BLaER1 (cell line): Measurements from ENCODE around the gene SOX10.

Experiments used
- H3K27ac ChIP-seq: shearing (Covaris generic); formaldehyde crosslinking; 2 replicates; pipeline ENCODE4 v1.8.1; 2022
- H3K27me3 ChIP-seq: shearing (Covaris generic); formaldehyde crosslinking; 2 replicates; pipeline ENCODE4 v1.8.1; 2022
- H3K36me3 ChIP-seq: shearing (Covaris generic); formaldehyde crosslinking; 2 replicates; pipeline ENCODE4 v1.8.1; 2022
- H3K4me1 ChIP-seq: shearing (Covaris generic); formaldehyde crosslinking; 2 replicates; pipeline ENCODE4 v1.8.1; 2022
- H3K4me2 ChIP-seq: shearing (Covaris generic); formaldehyde crosslinking; 2 replicates; pipeline ENCODE4 v1.8.1; 2022
- H3K4me3 ChIP-seq: shearing (Covaris generic); formaldehyde crosslinking; 2 replicates; pipeline ENCODE4 v1.8.1; 2022
- H3K9ac ChIP-seq: shearing (Covaris generic); formaldehyde crosslinking; 2 replicates; pipeline ENCODE4 v1.8.1; 2022
- H3K9me3 ChIP-seq: shearing (Covaris generic); formaldehyde crosslinking; 2 replicates; pipeline ENCODE4 v1.8.1; 2022
- H4K20me1 ChIP-seq: shearing (Covaris generic); formaldehyde crosslinking; 2 replicates; pipeline ENCODE4 v1.8.1; 2022
- Cebpa-rat ChIP-seq: shearing (Covaris generic); IDR thresholded peaks from 2 replicates; pipeline ENCODE4 v1.8.1; 2022

The SOX10 gene

GRCh38 chr22:37989146-37990045, 5.0 kb upstream of the SOX10 start:
- H3K4me1 ChIP-seq, result peaks cover 47% of the 10 kb centered on the region
- no peaks in the 10 kb centered on the region for H4K20me1 ChIP-seq
- H3K36me3 ChIP-seq, result no peaks in the 10 kb centered on the region; the same call in 1 of the 2 replicates
- H3K27me3 ChIP-seq, result no peaks in the 10 kb centered on the region
- H3K27ac ChIP-seq, result peak overlapping the region; percentile 22; the same call in 1 of the 2 replicates
- TF ChIP-seq Cebpa-rat, result no peak
- H3K9ac ChIP-seq, result no peak overlapping the region
- no peak overlapping the region for H3K4me2 ChIP-seq
- no peak overlapping the region for H3K4me3 ChIP-seq
- no peaks in the 10 kb centered on the region for H3K9me3 ChIP-seq

- H4K20me1 ChIP-seq, result no peaks in the 10 kb centered on the region
- H3K9ac ChIP-seq, result 0 out of 2 replicates have a peak overlapping the region, but pooled peaks have one; percentile 29
These were observed 2.0 kb upstream of the SOX10 start for GRCh38 chr22:37986371-37986770.

GRCh38 chr22:37985751-37986281, 1.5 kb upstream of the SOX10 start:
- Histone ChIP-seq H3K9ac (0 out of 2 replicates have a peak overlapping the region, but pooled peaks have one; percentile 29), H3K4me1 (peaks cover 63% of the 10 kb centered on the region), H3K27me3 (no peaks in the 10 kb centered on the region), H4K20me1 (no peaks in the 10 kb centered on the region), H3K36me3 (peaks cover 16% of the 10 kb centered on the region), H3K9me3 (peaks cover 9% of the 10 kb centered on the region; the same call in 1 of the 2 replicates), H3K4me2 (peak overlapping the region; percentile 67), H3K27ac (peak overlapping the region; percentile 70), H3K4me3 (no peak overlapping the region)
- TF ChIP-seq Cebpa-rat, result no peak

More at GRCh38 chr22:37986371-37986770, 2.0 kb upstream of the SOX10 start:
- no peak for TF ChIP-seq Cebpa-rat
- Histone ChIP-seq H3K9me3 (peaks cover 9% of the 10 kb centered on the region; the same call in 1 of the 2 replicates), H3K4me1 (peaks cover 57% of the 10 kb centered on the region), H3K27ac (peak overlapping the region; percentile 70), H3K4me3 (no peak overlapping the region), H3K27me3 (no peaks in the 10 kb centered on the region), H3K36me3 (peaks cover 16% of the 10 kb centered on the region), H3K4me2 (peak overlapping the region; percentile 67)

- Histone ChIP-seq H3K4me2 (peak overlapping the region; percentile 67), H3K9ac (no peak overlapping the region), H3K4me3 (no peak overlapping the region), H4K20me1 (no peaks in the 10 kb centered on the region), H3K4me1 (peaks cover 70% of the 10 kb centered on the region), H3K36me3 (peaks cover 16% of the 10 kb centered on the region), H3K27ac (peak overlapping the region; percentile 63; the same call in 1 of the 2 replicates), H3K9me3 (peaks cover 9% of the 10 kb centered on the region; the same call in 1 of the 2 replicates), H3K27me3 (no peaks in the 10 kb centered on the region)
- TF ChIP-seq Cebpa-rat, result no peak
These were observed 763 bp upstream of the SOX10 start for GRCh38 chr22:37985050-37985585.

GRCh38 chr22:37982938-37983859, 1.2 kb downstream of the SOX10 start:
- no peak overlapping the region for H3K4me3 ChIP-seq
- H3K9ac ChIP-seq, result no peak overlapping the region
- H3K27me3 ChIP-seq, result no peaks in the 10 kb centered on the region

GRCh38 chr22:37982151-37982785, 2.1 kb downstream of the SOX10 start:
- Histone ChIP-seq H4K20me1 (no peaks in the 10 kb centered on the region), H3K4me2 (peak overlapping the region; percentile 94), H3K36me3 (peaks cover 25% of the 10 kb centered on the region), H3K27ac (peak overlapping the region; percentile 75), H3K4me3 (no peak overlapping the region), H3K4me1 (peaks cover 93% of the 10 kb centered on the region), H3K9ac (peak overlapping the region; percentile 1; the same call in 1 of the 2 replicates), H3K27me3 (no peaks in the 10 kb centered on the region), H3K9me3 (peaks cover 9% of the 10 kb centered on the region; the same call in 1 of the 2 replicates)
- no peak for TF ChIP-seq Cebpa-rat

More at GRCh38 chr22:37982938-37983859, 1.2 kb downstream of the SOX10 start:
- no peak for TF ChIP-seq Cebpa-rat
- Histone ChIP-seq H3K4me2 (peak overlapping the region; percentile 94), H3K36me3 (peaks cover 17% of the 10 kb centered on the region), H3K4me1 (peaks cover 89% of the 10 kb centered on the region), H3K9me3 (peaks cover 9% of the 10 kb centered on the region; the same call in 1 of the 2 replicates), H4K20me1 (no peaks in the 10 kb centered on the region), H3K27ac (peak overlapping the region; percentile 62)

GRCh38 chr22:37981282-37982011, 2.9 kb downstream of the SOX10 start:
- Histone ChIP-seq H3K36me3 (peaks cover 25% of the 10 kb centered on the region), H3K27me3 (no peaks in the 10 kb centered on the region), H4K20me1 (no peaks in the 10 kb centered on the region), H3K27ac (peak overlapping the region; percentile 75), H3K9me3 (peaks cover 9% of the 10 kb centered on the region; the same call in 1 of the 2 replicates), H3K4me3 (peak overlapping the region; percentile 23; the same call in 1 of the 2 replicates), H3K4me1 (peaks cover 93% of the 10 kb centered on the region), H3K4me2 (peak overlapping the region; percentile 94), H3K9ac (peak overlapping the region; percentile 1; the same call in 1 of the 2 replicates)
- TF ChIP-seq Cebpa-rat, result no peak

- H3K36me3 ChIP-seq, result peaks cover 37% of the 10 kb centered on the region
- peaks cover 81% of the 10 kb centered on the region for H3K4me1 ChIP-seq
- no peaks in the 10 kb centered on the region for H4K20me1 ChIP-seq
- no peaks in the 10 kb centered on the region for H3K27me3 ChIP-seq
- H3K4me2 ChIP-seq, result peak overlapping the region; percentile 94
- peak overlapping the region; percentile 75 for H3K27ac ChIP-seq
- no peak for TF ChIP-seq Cebpa-rat
- H3K9ac ChIP-seq, result 0 out of 2 replicates have a peak overlapping the region, but pooled peaks have one; percentile 55
- no peak overlapping the region for H3K4me3 ChIP-seq
- peaks cover 9% of the 10 kb centered on the region; the same call in 1 of the 2 replicates for H3K9me3 ChIP-seq
These were observed 4.6 kb downstream of the SOX10 start for GRCh38 chr22:37979782-37980181.
